Measurements from ENCODE around the gene PWWP2B.

Gene PWWP2B

GRCh38 chr10:132394936-132395703, 1.9 kb upstream of the PWWP2B start:
- Histone ChIP-seq H3K4me1 (ENCODE audit: insufficient read depth, low read length, severe bottlenecking) (no peaks in the 10 kb centered on the region), H3K36me3 (ENCODE audit: insufficient read depth, low read length) (no peaks in the 10 kb centered on the region), H3K79me2 (ENCODE audit: insufficient read depth, low read length) (no peaks in the 10 kb centered on the region), H3K9ac (ENCODE audit: low read length) (no peak overlapping the region), H3F3A (ENCODE audit: insufficient read depth, low read length) (no peaks in the 10 kb centered on the region), H4K20me1 (ENCODE audit: insufficient read depth, low read length) (no peaks in the 10 kb centered on the region), H3K4me2 (ENCODE audit: low read length) (no peak overlapping the region), H2AFZ (ENCODE audit: low read length) (no peak overlapping the region), H3K9me2 (ENCODE audit: low read depth, low read length) (no peaks in the 10 kb centered on the region), H3K27me3 (ENCODE audit: insufficient read depth, low read length) (0 out of 2 replicates have a peak, but pooled peaks cover 6% of the 10 kb centered on the region), H3K9me3 (ENCODE audit: low read length) (no peaks in the 10 kb centered on the region), H3K4me3 (ENCODE audit: low read depth, low read length, poor library complexity, severe bottlenecking) (no peak overlapping the region), H3K27ac (ENCODE audit: low read depth, low read length, poor library complexity, severe bottlenecking) (no peak overlapping the region)
- TF ChIP-seq, protein P1, sequence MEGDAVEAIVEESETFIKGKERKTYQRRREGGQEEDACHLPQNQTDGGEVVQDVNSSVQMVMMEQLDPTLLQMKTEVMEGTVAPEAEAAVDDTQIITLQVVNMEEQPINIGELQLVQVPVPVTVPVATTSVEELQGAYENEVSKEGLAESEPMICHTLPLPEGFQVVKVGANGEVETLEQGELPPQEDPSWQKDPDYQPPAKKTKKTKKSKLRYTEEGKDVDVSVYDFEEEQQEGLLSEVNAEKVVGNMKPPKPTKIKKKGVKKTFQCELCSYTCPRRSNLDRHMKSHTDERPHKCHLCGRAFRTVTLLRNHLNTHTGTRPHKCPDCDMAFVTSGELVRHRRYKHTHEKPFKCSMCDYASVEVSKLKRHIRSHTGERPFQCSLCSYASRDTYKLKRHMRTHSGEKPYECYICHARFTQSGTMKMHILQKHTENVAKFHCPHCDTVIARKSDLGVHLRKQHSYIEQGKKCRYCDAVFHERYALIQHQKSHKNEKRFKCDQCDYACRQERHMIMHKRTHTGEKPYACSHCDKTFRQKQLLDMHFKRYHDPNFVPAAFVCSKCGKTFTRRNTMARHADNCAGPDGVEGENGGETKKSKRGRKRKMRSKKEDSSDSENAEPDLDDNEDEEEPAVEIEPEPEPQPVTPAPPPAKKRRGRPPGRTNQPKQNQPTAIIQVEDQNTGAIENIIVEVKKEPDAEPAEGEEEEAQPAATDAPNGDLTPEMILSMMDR (IDR thresholded peaks at IDR 0.05; ENCODE audit: low read length), result no peak
- TF ChIP-seq EZH2 (IDR thresholded peaks at IDR 0.05; ENCODE audit: borderline replicate concordance, low read length), result no peak

- TF ChIP-seq EZH2 (IDR thresholded peaks at IDR 0.05; ENCODE audit: borderline replicate concordance, low read length), result no peak
- TF ChIP-seq, protein P1 (IDR thresholded peaks at IDR 0.05; ENCODE audit: low read length), result no peak
- Histone ChIP-seq H4K20me1 (ENCODE audit: insufficient read depth, low read length) (no peaks in the 10 kb centered on the region), H2AFZ (ENCODE audit: low read length) (no peak overlapping the region)
Observed at GRCh38 chr10:132395704-132396493, 1.1 kb upstream of the PWWP2B start.

DNA sequence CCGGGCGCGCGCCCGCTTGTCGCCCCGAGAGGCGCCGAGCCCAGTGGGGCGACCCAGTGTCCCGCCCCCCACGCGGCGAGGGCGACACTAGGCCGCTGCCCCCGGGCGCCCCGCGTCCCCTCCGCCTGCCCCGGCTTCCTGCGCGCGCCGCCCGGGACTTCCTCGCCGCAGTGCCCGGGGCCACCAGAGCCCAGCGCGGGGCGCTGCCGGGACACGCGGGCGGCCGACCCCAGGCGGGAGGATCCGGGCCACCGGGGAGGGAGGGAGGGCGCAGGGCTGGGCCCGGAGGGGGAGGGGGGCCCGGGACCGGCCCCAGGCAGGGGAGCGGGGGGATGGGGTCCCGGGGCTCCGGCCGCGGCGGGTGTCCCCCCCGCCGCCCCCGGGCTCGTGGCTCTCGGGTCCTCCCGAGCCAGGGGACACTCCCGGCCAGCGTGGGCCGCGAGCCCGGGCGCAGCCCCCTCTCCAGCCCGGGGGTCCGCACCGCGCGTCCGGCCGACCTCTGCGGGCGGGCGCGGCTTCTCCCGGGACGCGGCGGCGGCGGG, 435 bp upstream of the PWWP2B start:
- Histone ChIP-seq H3K9ac (ENCODE audit: low read length) (no peak overlapping the region), H4K20me1 (ENCODE audit: insufficient read depth, low read length) (no peaks in the 10 kb centered on the region), H3K4me3 (ENCODE audit: low read depth, low read length, poor library complexity, severe bottlenecking) (no peak overlapping the region), H3F3A (ENCODE audit: insufficient read depth, low read length) (no peaks in the 10 kb centered on the region), H3K27me3 (ENCODE audit: insufficient read depth, low read length) (0 out of 2 replicates have a peak, but pooled peaks cover 6% of the 10 kb centered on the region), H3K36me3 (ENCODE audit: insufficient read depth, low read length) (no peaks in the 10 kb centered on the region), H3K9me3 (ENCODE audit: low read length) (no peaks in the 10 kb centered on the region), H3K9me2 (ENCODE audit: low read depth, low read length) (no peaks in the 10 kb centered on the region), H3K4me2 (ENCODE audit: low read length) (no peak overlapping the region), H3K79me2 (ENCODE audit: insufficient read depth, low read length) (no peaks in the 10 kb centered on the region), H3K27ac (ENCODE audit: low read depth, low read length, poor library complexity, severe bottlenecking) (no peak overlapping the region), H3K4me1 (ENCODE audit: insufficient read depth, low read length, severe bottlenecking) (no peaks in the 10 kb centered on the region), H2AFZ (ENCODE audit: low read length) (no peak overlapping the region)
- TF ChIP-seq EZH2 (IDR thresholded peaks at IDR 0.05; ENCODE audit: borderline replicate concordance, low read length), result no peak
- TF ChIP-seq, protein P1 (IDR thresholded peaks at IDR 0.05; ENCODE audit: low read length), result no peak

More at GRCh38 chr10:132395704-132396493, 1.1 kb upstream of the PWWP2B start:
- 0 out of 2 replicates have a peak, but pooled peaks cover 6% of the 10 kb centered on the region for H3K27me3 ChIP-seq (ENCODE audit: insufficient read depth, low read length)
- no peaks in the 10 kb centered on the region for H3K9me3 ChIP-seq (ENCODE audit: low read length)
- no peaks in the 10 kb centered on the region for H3K36me3 ChIP-seq (ENCODE audit: insufficient read depth, low read length)
- H3K4me3 ChIP-seq (ENCODE audit: low read depth, low read length, poor library complexity, severe bottlenecking), result no peak overlapping the region
- H3K9ac ChIP-seq (ENCODE audit: low read length), result no peak overlapping the region
- H3K4me2 ChIP-seq (ENCODE audit: low read length), result no peak overlapping the region
- H3K9me2 ChIP-seq (ENCODE audit: low read depth, low read length), result no peaks in the 10 kb centered on the region
- no peaks in the 10 kb centered on the region for H3K79me2 ChIP-seq (ENCODE audit: insufficient read depth, low read length)
- no peak overlapping the region for H3K27ac ChIP-seq (ENCODE audit: low read depth, low read length, poor library complexity, severe bottlenecking)
- no peaks in the 10 kb centered on the region for H3F3A ChIP-seq (ENCODE audit: insufficient read depth, low read length)
- H3K4me1 ChIP-seq (ENCODE audit: insufficient read depth, low read length, severe bottlenecking), result no peaks in the 10 kb centered on the region

Data from OCI-LY1 (cell line).